NCI-H345 treated with DMSO at 0.1 percent for 48 hours (cell line): ENCODE measurements around the gene CCDC47.

Experiments
- DNase-seq: peaks from one replicate; lab custom pipeline; 2025; ENCODE audit not compliant: unreplicated experiment; lab: John Stamatoyannopoulos, UW

Gene CCDC47

DNA sequence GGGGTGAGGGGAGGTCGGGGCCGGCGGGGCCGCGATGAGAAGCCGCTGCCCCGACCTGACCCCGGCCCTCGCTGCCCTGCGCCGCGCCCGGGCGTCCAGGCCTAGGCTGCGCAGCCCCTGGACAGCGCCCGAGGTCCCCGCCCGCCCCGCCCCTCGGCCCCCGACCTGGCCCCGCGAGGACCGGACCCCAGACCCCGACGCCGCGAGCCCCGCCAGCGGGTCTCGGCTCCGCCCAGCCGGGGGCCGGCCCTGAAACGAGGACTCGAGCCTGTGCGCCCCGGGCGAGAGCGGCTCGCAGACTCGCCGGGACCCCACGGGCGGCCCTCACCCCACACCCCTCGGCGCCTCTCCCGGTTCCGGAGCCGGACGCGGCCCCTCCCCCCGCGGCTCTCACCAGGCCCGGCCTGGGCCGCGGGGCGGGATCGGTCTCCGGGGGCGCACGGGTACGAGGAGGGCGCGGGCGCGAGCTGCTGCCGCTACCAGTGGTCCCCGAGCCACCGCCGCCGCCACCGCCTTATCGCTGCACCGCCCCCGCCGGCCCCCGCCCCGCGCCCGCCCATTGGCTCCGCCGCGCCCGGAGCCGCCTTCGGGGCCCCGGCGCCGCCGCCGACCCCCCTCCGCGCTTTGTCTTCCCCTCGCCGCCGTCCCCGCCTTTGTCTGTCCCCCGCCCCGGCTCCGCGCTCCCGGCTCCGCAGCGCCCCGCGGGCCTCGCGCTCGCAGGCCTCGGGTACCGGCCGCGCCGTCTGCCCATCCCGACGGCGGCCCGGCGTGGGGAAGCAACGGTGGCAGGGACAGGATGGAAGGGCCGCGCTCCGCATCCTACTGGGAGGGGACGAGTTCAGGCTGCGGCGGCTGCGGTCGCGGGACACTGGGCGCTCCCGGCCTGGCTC is 73.5 kb downstream of the CCDC47 start, which contains the start of gene LIMD2:
Gene LIMD2 (minus strand): TSS at position 488 of the 890 bp plus-strand sequence. CDS start 827 bp downstream, outside the sequence.
- peak; percentile 19 for DNase-seq

DNA sequence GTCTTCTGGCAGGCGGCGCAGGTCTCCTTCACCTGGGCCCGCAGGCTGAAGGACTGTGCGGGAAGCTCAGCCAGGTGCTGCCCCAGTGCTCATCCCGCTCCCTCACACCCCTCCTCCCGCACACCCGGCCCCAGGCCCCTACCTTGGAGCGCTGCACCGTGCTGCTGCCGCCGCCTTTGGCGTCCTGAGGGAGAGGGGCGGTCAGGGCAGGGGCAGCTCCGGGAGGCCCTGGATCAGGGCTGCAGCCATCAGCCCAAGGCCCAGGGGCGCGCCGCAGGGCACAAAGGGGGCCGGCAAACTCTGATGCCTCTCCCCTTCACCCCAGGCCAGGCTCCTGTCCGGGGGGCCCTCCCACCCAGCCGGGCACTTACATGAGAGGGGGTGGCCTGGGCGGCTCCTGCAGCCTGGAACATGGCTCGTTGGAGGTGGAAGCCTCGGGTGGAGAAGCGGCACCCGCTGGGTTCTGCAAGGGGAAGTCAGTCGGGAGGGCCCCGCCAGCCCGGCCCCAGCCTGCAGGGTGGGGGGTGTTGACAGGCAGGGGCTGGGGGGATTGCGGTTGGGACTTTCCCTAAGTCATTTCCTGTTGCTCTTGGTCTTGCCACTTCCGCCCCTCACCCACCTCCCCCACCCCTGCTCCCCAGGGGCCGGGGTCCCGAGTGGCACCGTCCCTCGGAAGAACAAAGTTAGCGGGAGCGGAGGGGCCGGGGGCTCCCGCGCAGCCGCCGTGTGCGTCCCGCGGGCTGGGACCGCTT is 74.3 kb downstream of the CCDC47 start:
- DNase-seq, result peak; percentile 6

DNA sequence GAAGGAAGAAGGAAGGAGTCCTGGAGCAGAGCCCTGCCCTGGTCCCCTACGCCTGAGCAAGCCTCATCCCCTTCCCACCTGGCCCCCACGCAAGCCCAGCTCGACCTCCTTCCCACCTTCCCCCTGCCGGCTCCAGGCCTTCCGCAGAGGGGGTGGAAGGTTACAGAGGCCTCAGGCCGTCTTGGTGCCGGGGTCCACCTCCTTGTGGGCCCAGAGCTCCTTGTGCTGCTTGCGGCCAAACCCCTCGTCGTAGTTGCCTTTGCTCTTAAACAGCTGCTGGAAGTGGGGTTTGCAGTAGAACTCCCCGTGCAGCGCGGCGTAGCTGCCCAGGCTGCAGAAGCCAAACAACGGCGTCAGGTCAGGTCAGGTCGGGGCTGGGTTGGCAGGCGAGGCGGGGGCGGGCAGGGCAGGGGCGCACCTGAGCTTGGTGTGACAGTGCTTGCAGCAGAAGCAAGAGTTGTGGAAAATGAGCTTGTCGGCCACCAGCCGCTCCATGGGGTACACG is 75.0 kb downstream of the CCDC47 start:
- no peak for DNase-seq

DNA sequence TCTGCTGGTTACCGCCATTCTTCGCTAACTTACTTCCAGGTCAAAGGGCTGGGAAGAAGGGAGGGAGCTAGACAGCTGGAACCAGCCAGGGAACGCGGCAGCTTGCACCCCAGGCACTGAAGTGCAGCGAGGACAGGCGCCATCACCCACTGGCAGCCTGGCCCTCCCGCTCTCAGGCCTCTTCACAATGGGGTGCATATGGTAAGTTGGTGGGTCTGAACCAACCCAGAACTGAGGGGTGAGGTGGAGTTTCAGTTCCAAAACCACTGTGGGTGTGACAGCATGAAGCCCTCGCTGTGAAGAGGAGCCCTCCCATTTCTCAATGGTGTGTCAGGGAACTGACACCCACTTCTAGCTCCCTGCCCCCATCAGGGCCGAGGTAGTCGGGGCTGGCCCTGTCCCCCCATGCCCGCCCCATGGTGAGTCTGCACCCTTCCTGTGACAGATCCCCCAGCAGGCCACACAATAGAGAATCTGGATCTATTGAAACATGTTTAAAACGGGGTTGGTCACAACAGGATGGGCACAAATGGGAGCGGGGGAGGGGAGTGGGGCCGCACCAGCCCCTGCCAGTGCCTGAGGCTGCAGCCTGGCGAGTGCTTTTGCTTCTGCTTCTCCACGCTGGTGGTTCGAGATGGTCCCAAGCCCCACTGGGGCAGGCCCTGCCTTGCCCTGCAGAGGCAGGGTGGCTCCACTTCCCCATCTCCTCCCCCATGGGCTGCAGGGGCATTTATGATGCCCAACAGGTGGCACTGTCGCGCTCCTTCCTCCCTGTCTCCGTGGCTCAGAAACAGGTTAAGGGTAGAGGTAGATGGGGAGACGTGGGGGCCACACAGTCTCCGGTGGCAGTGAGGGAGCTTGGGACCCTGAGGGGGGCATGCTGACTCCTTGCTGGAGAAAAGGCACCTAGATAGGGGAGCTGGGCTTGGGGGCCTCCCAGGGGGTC is 75.8 kb downstream of the CCDC47 start:
- DNase-seq, result no peak

DNA sequence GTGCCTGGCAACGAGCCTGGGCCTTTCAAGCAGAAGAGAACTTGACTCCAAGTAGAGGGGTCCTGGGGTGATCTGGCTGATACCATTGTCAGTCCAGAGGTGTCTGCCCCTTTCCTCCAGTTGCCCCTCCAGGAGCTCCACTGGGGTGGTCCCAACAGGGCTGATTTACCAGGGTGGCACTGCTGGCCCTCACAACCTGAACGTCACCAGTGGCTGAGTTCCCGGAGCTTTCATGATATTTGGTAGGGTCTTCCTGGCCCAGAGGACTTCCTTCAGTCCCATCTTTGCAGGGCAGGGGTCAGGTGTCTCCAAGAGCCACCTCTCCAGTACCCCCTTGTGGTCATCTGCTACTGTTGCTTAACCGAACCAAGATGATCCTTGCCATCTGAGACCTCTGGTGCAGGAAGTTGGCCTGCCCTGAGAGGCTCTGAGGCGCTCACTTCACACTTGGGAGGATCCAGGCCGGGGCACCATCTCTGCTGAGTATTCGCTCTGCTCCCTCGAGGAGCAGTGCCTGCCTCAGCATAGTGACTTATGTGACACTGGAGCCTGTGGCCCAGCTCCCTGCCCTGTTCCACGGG is 76.9 kb downstream of the CCDC47 start:
- no peak for DNase-seq

DNA sequence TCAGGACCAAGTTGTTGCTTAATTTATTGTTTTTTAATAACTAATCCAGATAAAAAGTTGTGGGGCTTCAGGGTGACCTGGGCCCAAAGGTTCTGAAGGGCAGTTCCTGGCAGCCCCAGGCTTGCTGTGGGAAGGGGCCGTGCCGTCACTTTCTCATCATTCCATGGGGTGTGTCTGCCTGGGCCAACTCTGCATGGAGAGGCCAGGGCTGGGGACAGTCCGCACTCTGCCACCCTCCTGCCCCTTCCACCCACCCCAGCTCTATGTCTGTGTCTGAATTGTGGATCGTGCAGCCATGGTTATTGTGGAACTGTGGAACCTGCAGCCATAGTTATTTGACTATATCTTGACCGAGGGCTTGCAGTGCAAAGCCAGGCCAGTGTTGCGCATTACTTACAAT is 77.5 kb downstream of the CCDC47 start:
- DNase-seq, result no peak
